ENCODE data around the gene ATG3.
"Not testable (repeated sequence)": the region's sequence is repeated elsewhere in the genome, so short reads cannot be mapped to it uniquely, and the experiment has no call there.

Gene ATG3

GRCh38 chr3:112561734-112562529, at the start of gene ATG3, which contains the start of gene SLC35A5:
Gene ATG3 (minus strand): TSS chr3:112561962. CDS start chr3:112561528, 434 bp downstream.
Gene SLC35A5 (plus strand): TSS chr3:112562045. CDS start chr3:112563404, 1,359 bp downstream.
- peak; percentile 96 for DNase-seq

GRCh38 chr3:112610121-112610520, 48.4 kb upstream of the ATG3 start:
- DNase-seq, result no peak

GRCh38 chr3:112607863-112608262, 46.1 kb upstream of the ATG3 start:
- DNase-seq, result no peak

- no peak for DNase-seq
Observed at GRCh38 chr3:112606098-112606497, 44.3 kb upstream of the ATG3 start.

GRCh38 chr3:112605285-112605684, 43.5 kb upstream of the ATG3 start:
- DNase-seq, result no peak

GRCh38 chr3:112604536-112604935, 42.8 kb upstream of the ATG3 start:
- DNase-seq, result no peak

GRCh38 chr3:112602217-112602838, 40.6 kb upstream of the ATG3 start:
- DNase-seq, result no peak

GRCh38 chr3:112598731-112599130, 37.0 kb upstream of the ATG3 start:
- no peak for DNase-seq

GRCh38 chr3:112597945-112598344, 36.2 kb upstream of the ATG3 start:
- DNase-seq, result no peak

- no peak for DNase-seq
Observed at GRCh38 chr3:112594856-112595255, 33.1 kb upstream of the ATG3 start.

GRCh38 chr3:112593258-112593657, 31.5 kb upstream of the ATG3 start:
- no peak for DNase-seq

- no peak for DNase-seq
Observed at GRCh38 chr3:112587336-112587735, 25.6 kb upstream of the ATG3 start.

- DNase-seq, result no peak
Observed at GRCh38 chr3:112585782-112586181, 24.0 kb upstream of the ATG3 start.

GRCh38 chr3:112583105-112583504, 21.3 kb upstream of the ATG3 start:
- no peak for DNase-seq

- DNase-seq, result no peak
Observed at GRCh38 chr3:112582244-112582874, 20.6 kb upstream of the ATG3 start.

- no peak for DNase-seq
Observed at GRCh38 chr3:112579697-112580096, 17.9 kb upstream of the ATG3 start.

- no peak for DNase-seq
Observed at GRCh38 chr3:112579232-112579631, 17.5 kb upstream of the ATG3 start.

- DNase-seq, result no peak
Observed at GRCh38 chr3:112572701-112573100, 10.9 kb upstream of the ATG3 start.

- no peak for DNase-seq
Observed at GRCh38 chr3:112569265-112569664, 7.5 kb upstream of the ATG3 start.

GRCh38 chr3:112568642-112569041, 6.9 kb upstream of the ATG3 start:
- no peak for DNase-seq

- DNase-seq, result no peak
Observed at GRCh38 chr3:112564940-112565305, 3.2 kb upstream of the ATG3 start.

- not testable (repeated sequence) for DNase-seq
Observed at GRCh38 chr3:112564247-112564939, 2.6 kb upstream of the ATG3 start.

- no peak for DNase-seq
Observed at GRCh38 chr3:112561484-112561733, 353 bp downstream of the ATG3 start.

Data from activated CD4-positive, CD25-positive, alpha-beta regulatory T cell treated with anti-CD3 and anti-CD28 coated beads, Interleukin-2, amount 50 U/mL, for 72 hours (primary cell).